B cell (primary cell): ENCODE measurements around the gene SCART1. TPM values are rescaled to one million over a fixed set of nuclear protein-coding genes. Genes with fewer than 3 reads are reported as not detected.

Source experiments
- ATAC-seq: fragments of 200-7000 bp; cut with Tn5 transposase; one replicate; pipeline ENCODE4 v1.10.0; 2021; ENCODE audit warnings: low read depth, mild to moderate bottlenecking, moderate number of reproducible peaks, moderate library complexity
- CTCF ChIA-PET: fragments of 350-600 bp; sonication (Branson Sonifier 250); formaldehyde crosslinking; loops from one replicate; lab custom pipeline; 2021; ENCODE audit warnings: antibody characterized with exemption, inconsistent platforms; lab: Charles Lee
- POLR2A ChIA-PET: fragments of 350-600 bp; sonication (Branson Sonifier 250); formaldehyde crosslinking; loops from one replicate; lab custom pipeline; 2021; ENCODE audit warnings: antibody characterized with exemption; lab: Charles Lee
- DNase-seq: peaks from one replicate; pipeline ENCODE4 v3.0.0; 2013
- H2AFZ ChIP-seq: 2 replicates; pipeline ENCODE4 v1.6.1; 2012; ENCODE audit warnings: mild to moderate bottlenecking, low read depth, low read length; ENCODE audit not compliant: insufficient read depth, poor library complexity, severe bottlenecking
- H3K27ac ChIP-seq, 2 donors: 1 replicate in 1 of 2; 2 replicates in 1 of 2; pipeline ENCODE4 v1.5.1; 2012 to 2013; ENCODE audit warnings: low read length in 2 of 2, mild to moderate bottlenecking in 2 of 2, moderate library complexity in 1 of 2
- H3K27me3 ChIP-seq, 4 experiments: fragments of 200-600 bp in 1 of 4; sonication (generic) in 1 of 4; replicated peaks in 1 of 4; 1 replicate in 2 of 4; 2 replicates in 2 of 4; pipeline versions ENCODE4 v1.6.1 to v1.7.0; 2013 to 2016; ENCODE audit warnings: low read length in 3 of 4, mild to moderate bottlenecking in 2 of 4, mixed read lengths in 1 of 4, moderate library complexity in 1 of 4; ENCODE audit not compliant: insufficient read depth in 4 of 4, control insufficient read depth in 3 of 4; ENCODE audit errors: control extremely low read depth in 1 of 4
- H3K36me3 ChIP-seq, 2 experiments: replicated peaks in 1 of 2; 1 replicate in 1 of 2; 2 replicates in 1 of 2; pipeline versions ENCODE4 v1.6.1 to v1.7.1; 2013; ENCODE audit warnings: low read length in 1 of 2; ENCODE audit not compliant: insufficient read depth in 2 of 2, control insufficient read depth in 1 of 2; ENCODE audit errors: control extremely low read depth in 1 of 2, extremely low read depth in 1 of 2
- H3K4me1 ChIP-seq, 2 donors: fragments of 200-600 bp in 1 of 2; sonication (generic) in 1 of 2; 1 replicate in 1 of 2; 2 replicates in 1 of 2; pipeline versions ENCODE4 v1.5.1 to v1.6.1; 2013 to 2017; ENCODE audit warnings: low read length in 2 of 2; ENCODE audit not compliant: control insufficient read depth in 2 of 2, insufficient read depth in 2 of 2
- H3K4me2 ChIP-seq: replicated peaks from 2 replicates; pipeline ENCODE3; 2012; ENCODE audit warnings: mild to moderate bottlenecking, low read depth, low read length; ENCODE audit not compliant: poor library complexity, severe bottlenecking
- H3K4me3 ChIP-seq, 5 experiments: fragments of 200-600 bp in 1 of 5; sonication (generic) in 1 of 5; 1 replicate in 3 of 5; 2 replicates in 2 of 5; pipeline versions ENCODE4 v1.5.1 to v1.7.0; 2011 to 2016; ENCODE audit warnings: low read length in 4 of 5, mild to moderate bottlenecking in 4 of 5, low read depth in 2 of 5, control low read depth in 1 of 5, moderate library complexity in 1 of 5; ENCODE audit not compliant: insufficient read depth in 1 of 5; ENCODE audit errors: control extremely low read depth in 1 of 5, extremely low read depth in 1 of 5
- H3K79me2 ChIP-seq: fragments of 200-600 bp; sonication (generic); one replicate; pipeline ENCODE4 v1.6.0; 2016; ENCODE audit warnings: low read length; ENCODE audit not compliant: control insufficient read depth, insufficient read depth
- H3K9ac ChIP-seq: fragments of 200-600 bp; sonication (generic); 2 replicates; pipeline ENCODE4 v1.6.1; 2017; ENCODE audit warnings: mild to moderate bottlenecking, low read length, moderate library complexity
- H3K9me3 ChIP-seq, 3 donors: one replicate each; pipeline versions ENCODE4 v1.6.1 to v1.7.1; 2013; ENCODE audit warnings: low read length in 2 of 3; ENCODE audit not compliant: control insufficient read depth in 2 of 3, insufficient read depth in 1 of 3; ENCODE audit errors: control extremely low read depth in 1 of 3
- H4K20me1 ChIP-seq: 2 replicates; pipeline ENCODE4 v1.6.0; 2012; ENCODE audit warnings: mild to moderate bottlenecking, low read length; ENCODE audit not compliant: insufficient read depth, control insufficient read depth, poor library complexity, severe bottlenecking
- H3K27ac Mint-ChIP-seq: one replicate; pipeline ENCODE4 v1.8.0; 2021; ENCODE audit warnings: mixed read lengths
- H3K27me3 Mint-ChIP-seq: one replicate; pipeline ENCODE4 v1.8.0; 2021; ENCODE audit warnings: mixed read lengths
- H3K4me1 Mint-ChIP-seq: one replicate; pipeline ENCODE4 v1.8.0; 2021; ENCODE audit warnings: mixed read lengths
- H3K4me3 Mint-ChIP-seq: one replicate; pipeline ENCODE4 v1.8.0; 2021; ENCODE audit warnings: mixed read lengths
- H3K9me3 Mint-ChIP-seq: one replicate; pipeline ENCODE4 v1.8.0; 2022; ENCODE audit warnings: mixed read lengths; ENCODE audit not compliant: insufficient read depth
- CTCF ChIP-seq: fragments of 200-600 bp; IDR thresholded peaks from one replicate; pipeline ENCODE4 v1.8.0; 2022; ENCODE audit warnings: antibody characterized with exemption, mild to moderate bottlenecking
- EZH2 ChIP-seq: IDR thresholded peaks from 2 replicates; pipeline ENCODE4 v1.6.1; 2012; ENCODE audit warnings: borderline replicate concordance, low read depth, mild to moderate bottlenecking, moderate library complexity, low read length; ENCODE audit not compliant: insufficient read depth, poor library complexity, severe bottlenecking
- WGBS: methylation state at CpG from one replicate; pipeline ENCODE4 v1.1.5; 2013; ENCODE audit warnings: missing lambda C conversion rate; ENCODE audit not compliant: insufficient coverage; 5-methylcytosine and 5-hydroxymethylcytosine counted together
- intact Hi-C: fragments of 100-400 bp; cut with micrococcal nuclease; formaldehyde crosslinking; loops from one replicate; pipeline ENCODE4 v1.10.0; 2022
- polyA plus RNA-seq: library from polyadenylated mRNA; depleted of rRNA; stranded (reverse); fragments of >200 nt; gene quantifications from 2 replicates; pipeline ENCODE4 v1.2.3, GENCODE V29; 2012
- total RNA-seq, 2 donors: library from RNA; stranded (reverse); fragments of 120-200 nt in 1 of 2; gene quantifications; 1 replicate in 1 of 2; 2 replicates in 1 of 2; pipeline versions ENCODE4 v1.2.3 to v1.2.4, GENCODE V29; 2013 to 2022

Gene SCART1
- total and polyA plus RNA-seq, 2 donors (not counting 1 experiment from before 2014, with no cell fraction given), result 4.1 to 4.7 TPM

GRCh38 chr10:133441780-133442179 lies 12.0 kb upstream of the SCART1 start:
- no peak for TF ChIP-seq CTCF
- no peak for TF ChIP-seq EZH2
- Mint-ChIP-seq H3K27me3 (peaks cover under 1% of the 10 kb centered on the region), H3K27ac (no peak overlapping the region), H3K9me3 (peaks cover 3% of the 10 kb centered on the region), H3K4me1 (peaks cover 5% of the 10 kb centered on the region), H3K4me3 (no peak overlapping the region)
- intact Hi-C loops, result no loop called here
- WGBS, result 84% methylated on average over 11 of the region's 12 CpGs
- no peaks in the 10 kb centered on the region for H3K36me3 ChIP-seq
- H3K9me3 ChIP-seq, result peaks cover under 1 to 28% (median 4%) of the 10 kb centered on the region in 3 donors
- H3K27me3 ChIP-seq, result peaks cover 0 to 2% (median 0%) of the 10 kb centered on the region in 4 experiments
- H3K27ac ChIP-seq, result no peak overlapping the region
- H3K9ac ChIP-seq, result no peak overlapping the region
- CTCF ChIA-PET, result interaction anchor here (0.7 kb wide), 1 partner anchor 176 kb away, joined by 3 read pairs; no protein-coding TSS in a partner anchor
- no peaks in the 10 kb centered on the region for H4K20me1 ChIP-seq
- H3K79me2 ChIP-seq, result no peaks in the 10 kb centered on the region
- peaks cover 0 to 7% of the 10 kb centered on the region in 2 donors for H3K4me1 ChIP-seq
- H3K4me3 ChIP-seq, result no peak overlapping the region
- no peak for DNase-seq
- H3K4me2 ChIP-seq, result no peak overlapping the region
- no peak overlapping the region for H2AFZ ChIP-seq
- no peak for ATAC-seq
- POLR2A ChIA-PET, result no interaction called here

GRCh38 chr10:133442191-133442966 lies 11.4 kb upstream of the SCART1 start:
- peaks cover 1% of the 10 kb centered on the region for H3K27me3 Mint-ChIP-seq
- Histone ChIP-seq H3K27ac (no peak overlapping the region), H3K4me1 (peaks cover 0 to 7% of the 10 kb centered on the region in 2 donors), H3K4me2 (no peak overlapping the region), H3K27me3 (no peaks in the 10 kb centered on the region), H2AFZ (no peak overlapping the region), H3K9ac (no peak overlapping the region), H3K4me3 (no peak overlapping the region), H3K9me3 (peaks cover 2 to 34% (median 10%) of the 10 kb centered on the region in 3 donors), H4K20me1 (no peaks in the 10 kb centered on the region), H3K36me3 (no peaks in the 10 kb centered on the region), H3K79me2 (no peaks in the 10 kb centered on the region)
- H3K27ac Mint-ChIP-seq, result no peak overlapping the region
- H3K4me1 Mint-ChIP-seq, result peaks cover 5% of the 10 kb centered on the region
- ATAC-seq, result no peak
- peaks cover 5% of the 10 kb centered on the region for H3K9me3 Mint-ChIP-seq
- no peak for TF ChIP-seq EZH2
- no peak for TF ChIP-seq CTCF
- POLR2A ChIA-PET, result no interaction called here
- intact Hi-C loops, result no loop called here
- DNase-seq, result no peak
- H3K4me3 Mint-ChIP-seq, result no peak overlapping the region
- CTCF ChIA-PET, result interaction anchor here (0.7 kb wide), 1 partner anchor 175 kb away, joined by 3 read pairs; no protein-coding TSS in a partner anchor
- 69% methylated on average over 23 of the region's 23 CpGs for WGBS
